Stimulated activated CD4-positive, alpha-beta T cell treated with anti-CD3 and anti-CD28 coated beads, Interleukin-12 subunit alpha, Interleukin-12 subunit beta, amount 100 ng/mL, for 48 hours (primary cell): Measurements from ENCODE around the gene HPD.

Experiments used
- DNase-seq, 3 donors: peaks; one replicate each; pipeline ENCODE4 v3.0.0-alpha.2; 2020; ENCODE audit warnings: low read depth in 2 of 3, low spot score in 1 of 3

Gene HPD

DNA sequence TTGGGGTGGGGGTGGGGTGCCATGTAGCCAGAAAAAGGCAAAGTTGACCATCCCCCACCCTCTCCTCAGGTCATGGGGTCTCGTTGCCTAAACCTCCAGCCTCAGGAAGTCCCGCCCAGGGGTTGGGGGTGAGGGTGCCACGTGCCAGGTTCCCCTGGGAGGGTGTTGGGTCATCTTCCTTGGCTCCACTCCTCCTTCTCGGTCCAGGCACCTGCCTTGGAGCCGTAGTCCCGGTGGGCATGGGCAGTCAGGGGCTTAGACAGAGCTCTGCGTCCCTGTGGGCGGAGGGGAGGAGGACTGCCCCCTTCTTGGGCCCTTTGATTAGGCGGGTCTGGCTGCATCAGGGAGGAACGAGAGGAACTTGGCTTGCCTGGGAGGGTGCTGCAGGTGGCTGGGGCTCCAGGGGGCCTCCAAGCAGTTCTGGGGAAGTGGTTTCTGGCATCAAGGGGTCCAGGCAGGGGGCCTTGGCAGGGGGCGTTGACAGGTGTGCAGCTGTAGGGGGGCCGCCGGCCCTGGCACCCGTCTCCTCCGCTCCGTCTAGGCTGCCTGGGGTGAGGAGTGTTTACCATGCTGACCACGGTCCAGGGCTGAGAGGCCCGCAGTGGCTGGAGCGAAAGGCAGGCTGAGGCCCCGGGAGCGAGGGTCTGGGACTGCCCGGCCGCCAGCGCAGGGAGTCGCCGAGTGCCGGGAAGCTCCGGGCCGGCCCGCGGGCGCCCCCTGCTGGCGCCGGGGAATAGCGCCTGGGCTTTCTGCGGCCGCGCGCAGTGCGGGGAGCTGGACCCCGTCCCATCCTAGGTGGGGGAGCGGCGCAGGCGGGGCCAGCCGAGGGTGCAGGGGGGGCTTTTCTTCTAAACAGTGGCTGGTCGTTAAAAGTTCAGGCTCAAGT lies 47.0 kb downstream of the HPD start:
- peak in 1 of 3 donors; percentile 52 for DNase-seq

DNA sequence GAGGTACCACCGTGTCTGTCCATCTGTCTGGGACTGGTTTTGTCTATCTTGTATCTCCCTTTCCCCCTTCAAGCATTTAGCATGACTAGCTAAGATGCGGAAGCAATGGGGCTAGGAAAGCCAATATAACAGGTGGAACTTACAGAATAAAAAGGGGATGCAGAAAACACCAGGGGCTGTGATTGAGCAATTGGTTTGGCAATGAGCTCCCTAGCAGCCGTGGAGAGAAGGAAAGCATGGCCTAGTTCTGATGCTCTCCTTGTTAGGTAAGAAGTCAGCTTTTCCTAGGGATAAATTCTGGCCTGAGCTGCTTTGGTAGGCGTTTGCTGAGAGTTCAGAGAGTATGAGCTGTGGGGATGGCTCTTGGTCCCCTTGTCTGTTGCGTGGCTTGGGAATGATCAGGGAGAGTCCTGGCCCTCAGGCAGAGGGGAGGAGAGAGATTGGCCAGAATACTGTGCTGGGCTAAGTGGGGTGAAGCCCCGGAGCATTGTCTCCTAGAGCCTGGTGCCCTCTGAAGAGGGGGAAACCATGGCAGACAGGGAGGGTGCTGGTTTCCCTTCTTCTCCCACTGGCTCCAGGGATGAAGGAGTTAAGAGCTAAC lies 47.7 kb downstream of the HPD start:
- DNase-seq, result no peak

DNA sequence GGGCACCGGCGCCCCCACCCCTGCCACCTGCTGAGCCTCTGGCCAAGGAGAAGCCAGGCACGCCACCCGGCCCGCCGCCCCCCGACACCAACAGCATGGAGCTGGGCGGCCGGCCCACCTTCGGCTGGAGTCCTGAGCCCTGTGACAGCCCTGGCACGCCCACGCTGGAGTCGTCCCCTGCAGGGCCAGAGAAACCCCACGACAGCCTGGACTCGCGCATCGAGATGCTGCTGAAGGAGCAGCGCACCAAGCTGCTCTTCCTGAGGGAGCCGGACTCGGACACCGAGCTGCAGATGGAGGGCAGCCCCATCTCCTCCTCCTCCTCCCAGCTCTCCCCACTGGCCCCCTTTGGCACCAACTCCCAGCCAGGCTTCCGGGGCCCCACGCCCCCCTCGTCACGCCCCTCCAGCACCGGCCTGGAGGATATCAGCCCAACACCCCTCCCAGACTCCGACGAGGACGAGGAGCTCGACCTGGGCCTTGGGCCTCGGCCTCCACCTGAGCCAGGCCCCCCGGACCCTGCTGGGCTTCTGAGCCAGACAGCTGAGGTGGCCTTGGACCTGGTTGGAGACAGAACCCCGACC lies 48.3 kb downstream of the HPD start:
- no peak for DNase-seq

DNA sequence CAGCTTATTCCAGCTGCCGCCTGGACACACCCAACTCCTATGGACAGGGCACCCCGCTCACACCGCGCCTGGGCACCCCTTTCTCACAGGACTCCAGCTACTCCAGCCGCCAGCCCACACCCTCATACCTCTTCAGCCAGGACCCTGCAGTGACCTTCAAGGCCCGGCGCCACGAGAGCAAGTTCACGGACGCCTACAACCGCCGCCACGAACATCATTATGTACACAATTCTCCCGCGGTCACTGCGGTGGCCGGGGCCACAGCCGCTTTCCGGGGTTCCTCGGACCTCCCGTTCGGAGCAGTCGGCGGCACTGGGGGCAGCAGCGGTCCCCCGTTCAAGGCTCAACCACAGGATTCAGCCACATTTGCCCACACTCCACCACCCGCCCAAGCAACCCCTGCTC lies 48.9 kb downstream of the HPD start:
- DNase-seq, result no peak

DNA sequence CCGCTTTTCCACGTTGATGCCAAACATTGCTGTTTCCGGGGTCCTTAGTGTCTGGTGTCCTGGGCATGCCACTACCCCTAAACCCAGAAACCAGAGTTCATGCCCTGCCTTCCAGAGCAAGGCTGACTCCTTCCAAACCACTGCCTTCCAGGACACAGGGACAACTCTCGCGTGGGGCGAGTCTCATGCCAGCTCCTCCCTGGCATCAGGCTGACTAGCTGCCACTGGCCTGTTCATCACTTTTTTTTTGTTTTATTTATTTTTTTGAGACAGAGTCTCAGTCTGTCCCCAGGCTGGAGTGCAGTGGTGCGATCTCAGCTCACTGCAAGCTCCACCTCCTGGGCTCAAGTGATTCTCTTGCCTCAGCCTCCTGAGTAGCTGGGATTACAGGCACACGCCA lies 50.0 kb downstream of the HPD start:
- DNase-seq, result no peak

DNA sequence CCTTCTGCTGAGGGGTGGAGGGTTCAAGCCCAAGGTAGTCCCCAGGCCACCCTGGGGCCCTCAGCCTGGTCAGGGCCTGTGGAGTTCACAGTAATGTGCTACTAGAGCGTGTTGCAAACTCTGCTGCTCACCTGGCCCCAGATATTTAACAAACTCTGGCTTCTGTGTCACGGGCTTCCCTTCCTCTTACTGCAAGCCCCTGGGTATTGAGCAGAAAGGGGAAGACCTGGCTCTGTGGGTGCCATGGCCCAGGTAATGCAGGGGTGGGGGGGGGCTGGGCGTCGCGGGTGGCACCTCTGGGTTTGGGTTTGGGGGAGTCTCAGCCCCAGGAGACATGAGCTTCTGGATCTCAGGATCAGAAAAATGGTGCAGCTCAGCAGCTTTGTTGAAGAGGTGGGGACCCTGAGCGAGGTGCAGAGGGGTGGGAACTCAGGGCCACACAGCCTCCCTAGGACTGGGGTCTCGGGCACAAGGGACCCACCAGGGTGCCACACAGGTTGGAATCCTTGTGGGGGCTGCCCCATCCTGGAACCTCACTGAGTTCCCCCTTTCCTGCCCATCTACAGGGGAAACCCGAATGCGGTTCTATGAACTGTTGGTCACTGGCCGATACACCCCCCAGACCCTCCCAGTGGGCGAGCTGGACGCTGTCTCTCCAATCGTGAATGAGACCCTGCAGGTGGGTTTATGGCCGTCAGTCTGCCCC lies 50.9 kb downstream of the HPD start:
- DNase-seq, result no peak

DNA sequence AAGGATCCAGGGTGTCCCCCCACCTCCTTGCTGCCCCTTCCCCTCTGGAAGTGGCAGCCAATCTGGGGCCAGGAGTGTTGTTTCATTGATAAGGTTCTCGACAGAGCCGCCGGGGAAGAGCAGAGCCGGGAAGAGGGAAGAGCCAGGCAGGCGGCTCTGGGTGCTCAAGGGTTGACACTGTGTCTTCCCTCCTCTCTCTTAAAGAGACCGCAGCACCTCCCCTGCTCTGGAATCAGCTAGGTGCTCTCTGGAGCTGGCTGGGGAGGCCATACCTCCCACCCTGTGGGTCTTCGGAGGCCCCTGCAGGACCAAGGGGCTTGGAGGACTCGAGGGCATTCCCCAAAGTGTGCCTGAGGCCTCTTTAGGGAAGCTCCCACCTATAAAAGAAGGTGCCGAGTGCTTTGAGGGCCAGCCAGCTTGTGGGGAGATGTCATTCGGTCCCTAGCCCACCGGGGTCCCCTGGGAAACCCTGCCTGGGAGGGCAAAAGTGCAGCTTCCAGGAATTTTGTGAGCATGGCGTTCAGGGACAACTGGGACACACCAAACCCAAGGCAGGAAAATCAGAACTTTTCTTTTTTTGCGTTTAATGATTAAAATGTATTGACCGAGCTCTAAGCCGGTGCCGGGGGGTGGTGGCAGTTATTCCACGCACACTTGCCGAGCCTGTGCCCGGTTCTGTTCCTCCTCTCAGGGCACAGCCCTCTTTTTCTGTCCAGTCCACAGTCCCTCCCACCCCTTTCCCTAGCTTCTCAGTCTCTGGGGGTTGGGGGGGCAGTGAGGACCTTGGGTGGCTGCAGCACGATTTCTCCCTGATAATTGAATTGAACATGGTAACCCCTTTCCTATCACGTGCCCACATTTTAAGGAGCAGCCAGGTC lies 51.9 kb downstream of the HPD start:
- DNase-seq, result no peak

DNA sequence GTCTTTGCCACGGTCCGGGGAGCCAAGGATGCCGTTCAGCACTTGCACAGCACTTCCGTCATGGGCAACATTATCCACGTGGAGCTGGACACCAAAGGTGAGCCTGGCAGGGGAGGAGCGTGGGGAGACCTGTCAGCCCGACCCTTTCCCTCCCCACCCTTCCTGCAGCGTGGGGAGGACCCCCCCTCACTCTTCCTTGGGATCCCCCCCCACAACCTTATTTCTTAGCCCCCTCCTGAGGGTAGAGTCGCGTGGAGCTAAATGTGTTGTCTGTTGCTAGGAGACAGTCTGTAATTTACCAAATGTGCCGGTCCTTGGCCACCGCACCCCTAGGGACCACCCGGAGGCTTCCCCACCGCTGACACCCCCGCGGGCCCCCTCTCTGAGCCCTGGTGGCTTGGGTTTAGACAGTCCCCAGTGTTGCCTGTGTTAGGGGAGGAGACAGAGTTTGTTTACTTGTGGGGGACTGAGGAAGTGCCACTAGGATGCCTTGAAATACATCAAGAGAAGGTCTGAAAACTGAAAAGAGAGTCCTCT lies 52.6 kb downstream of the HPD start:
- DNase-seq, result no peak

DNA sequence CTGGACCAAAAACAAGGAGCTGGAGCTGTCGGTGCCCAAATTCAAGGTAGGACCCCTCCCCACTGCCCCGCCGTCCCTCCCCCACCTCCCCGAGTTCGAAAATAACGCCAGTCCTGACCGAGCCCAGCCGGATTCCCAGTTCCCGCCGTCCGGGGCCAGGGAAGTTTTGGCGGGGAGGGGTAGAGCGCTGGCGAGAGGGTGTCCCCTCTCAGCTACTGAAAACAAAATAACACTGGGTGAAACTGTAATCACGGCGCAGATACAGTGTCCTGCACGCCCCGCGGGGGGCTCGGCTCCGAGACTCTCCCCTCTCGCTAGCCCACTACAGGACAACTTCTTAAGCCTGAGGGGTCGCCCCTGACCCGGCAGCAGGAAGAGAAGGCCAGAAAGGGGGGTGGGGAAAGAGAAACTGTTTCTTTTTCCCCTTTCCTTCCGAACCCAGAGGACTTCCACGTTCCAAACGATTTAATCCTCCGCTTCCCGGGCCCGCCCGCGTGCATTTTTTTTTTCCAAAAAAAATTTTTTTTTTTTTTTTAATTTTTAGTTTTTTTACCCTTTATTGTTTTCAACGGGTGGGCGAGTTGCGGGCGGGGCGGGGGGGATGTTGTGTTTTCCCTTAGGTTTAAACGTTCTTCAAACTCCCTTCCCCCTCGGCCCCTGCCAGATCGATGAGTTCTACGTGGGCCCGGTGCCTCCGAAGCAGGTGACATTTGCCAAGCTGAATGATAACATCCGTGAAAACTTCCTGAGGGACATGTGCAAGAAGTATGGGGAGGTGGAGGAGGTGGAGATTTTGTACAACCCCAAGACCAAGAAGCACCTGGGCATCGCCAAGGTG lies 53.3 kb downstream of the HPD start:
- no peak for DNase-seq

DNA sequence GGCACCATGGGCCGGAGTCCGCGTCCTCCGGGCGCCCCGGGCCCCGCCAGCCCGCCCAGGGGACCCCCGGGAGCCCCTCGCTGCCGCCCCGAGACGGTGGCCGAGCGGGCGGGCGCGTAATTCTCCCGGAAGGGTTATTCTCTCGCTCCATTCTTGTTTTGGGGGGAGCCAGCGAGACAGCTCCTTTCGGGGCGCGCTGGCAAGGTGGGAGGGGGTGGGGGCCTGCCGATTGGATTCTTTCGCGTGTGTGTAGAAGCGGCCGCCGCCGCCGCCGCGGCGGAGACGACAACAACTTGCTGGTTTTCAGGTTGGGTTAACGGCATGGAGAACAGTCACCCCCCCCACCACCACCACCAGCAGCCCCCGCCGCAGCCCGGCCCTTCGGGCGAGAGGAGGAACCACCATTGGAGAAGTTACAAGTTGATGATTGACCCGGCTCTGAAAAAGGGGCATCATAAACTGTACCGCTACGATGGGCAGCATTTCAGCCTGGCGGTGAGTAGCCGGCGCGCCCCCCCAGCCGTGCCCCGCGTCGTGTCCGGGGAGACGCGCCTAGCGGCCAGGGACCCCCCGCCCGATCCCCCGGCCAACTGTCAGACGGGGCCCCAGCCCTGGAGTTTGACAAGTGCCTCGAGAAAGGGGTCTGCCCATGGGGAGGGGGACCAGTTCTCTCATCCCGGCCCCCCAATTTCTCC lies 54.1 kb downstream of the HPD start:
- no peak for DNase-seq

DNA sequence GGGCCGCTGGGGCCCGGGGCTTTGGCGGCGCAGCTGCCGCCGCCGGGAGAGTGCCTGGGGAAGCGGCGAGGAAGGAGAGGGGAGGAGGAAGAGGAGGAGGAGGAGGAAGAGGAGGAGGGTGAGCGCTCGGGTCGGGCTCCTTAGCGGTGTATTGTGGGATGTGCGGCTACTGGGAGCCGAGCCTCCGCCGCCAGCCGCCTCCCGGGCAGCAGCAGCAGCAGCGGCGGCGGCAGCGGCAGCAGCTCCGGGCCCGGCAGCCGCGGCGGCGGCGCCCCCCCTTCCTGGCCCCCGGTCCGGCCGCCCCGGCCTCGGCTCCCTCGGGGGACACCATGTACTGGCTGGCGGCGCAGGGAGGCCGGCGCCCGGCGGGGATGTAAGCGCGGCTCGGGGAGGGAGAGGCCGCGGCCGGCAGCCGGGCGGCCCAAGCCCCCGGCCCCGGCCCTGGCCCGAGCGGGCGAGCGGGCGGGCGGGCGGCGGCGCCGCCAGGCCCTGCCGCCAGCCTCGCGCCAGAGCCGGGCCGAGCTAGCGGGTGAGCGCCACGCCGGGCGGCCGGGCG lies 54.7 kb downstream of the HPD start, which contains the start of gene SETD1B:
Gene SETD1B, plus strand, starts transcription at position 149 of the 556 bp plus-strand sequence. CDS start 729 bp downstream, outside the sequence.
- no peak for DNase-seq

DNA sequence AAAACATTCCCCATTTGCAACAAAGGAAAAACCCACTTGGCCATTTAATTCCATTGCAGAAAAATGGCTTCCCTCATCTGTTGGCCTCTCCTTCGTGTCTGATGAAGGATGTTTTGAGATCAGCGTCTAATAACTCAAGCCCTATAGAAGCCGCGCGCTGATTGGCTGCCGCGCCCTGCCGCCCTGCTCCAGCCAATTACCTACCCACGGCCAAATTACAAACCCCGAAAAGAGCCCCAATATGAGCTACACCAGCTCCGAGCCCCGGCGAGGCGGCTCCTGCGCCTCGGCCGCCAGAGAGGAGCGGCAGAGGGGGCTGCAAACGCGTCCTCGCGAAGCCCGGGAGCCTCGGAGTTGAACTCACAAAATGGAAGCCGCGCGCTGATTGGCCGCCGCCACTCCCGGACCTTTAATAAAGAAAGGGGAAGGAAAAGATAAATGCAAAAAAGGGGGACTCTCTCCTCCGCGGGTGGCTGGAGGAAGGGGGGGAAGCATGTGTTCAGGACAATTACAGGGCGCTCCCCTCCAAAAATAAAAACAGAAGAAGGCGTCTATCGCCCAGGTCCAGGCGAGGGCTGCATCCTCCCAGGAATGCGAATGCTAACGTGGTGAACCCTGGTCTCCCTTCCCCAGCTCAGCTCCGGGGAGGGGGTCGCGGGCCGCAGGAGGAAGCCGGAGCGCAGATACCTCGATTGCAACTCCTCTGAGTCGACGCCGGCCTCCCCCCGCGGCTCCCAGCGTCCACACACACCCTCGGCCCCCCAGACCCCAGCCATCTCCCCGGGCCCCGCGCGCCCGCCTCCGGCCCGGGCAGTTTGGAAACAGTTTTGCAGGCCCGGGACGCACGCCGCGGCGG lies 55.6 kb downstream of the HPD start:
- DNase-seq, result peak; percentile 82 to 86 (median 84)

DNA sequence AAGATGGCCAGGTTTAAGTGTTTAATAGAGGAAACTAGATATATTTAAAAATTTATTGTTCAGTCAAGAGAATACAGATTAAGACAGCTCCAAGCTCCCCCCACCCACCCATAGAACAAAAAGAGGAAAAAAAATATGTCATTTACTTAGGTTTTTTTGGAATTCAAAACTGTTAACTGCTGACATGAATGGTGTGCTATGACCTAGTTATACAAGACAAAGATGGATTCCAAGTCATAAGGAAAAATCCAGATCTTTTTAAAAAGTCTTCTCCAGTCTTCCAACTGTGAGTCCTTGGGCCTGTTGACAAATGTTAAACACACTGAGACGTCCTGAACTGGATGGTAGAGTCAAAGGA lies 56.2 kb downstream of the HPD start:
- DNase-seq, result no peak

DNA sequence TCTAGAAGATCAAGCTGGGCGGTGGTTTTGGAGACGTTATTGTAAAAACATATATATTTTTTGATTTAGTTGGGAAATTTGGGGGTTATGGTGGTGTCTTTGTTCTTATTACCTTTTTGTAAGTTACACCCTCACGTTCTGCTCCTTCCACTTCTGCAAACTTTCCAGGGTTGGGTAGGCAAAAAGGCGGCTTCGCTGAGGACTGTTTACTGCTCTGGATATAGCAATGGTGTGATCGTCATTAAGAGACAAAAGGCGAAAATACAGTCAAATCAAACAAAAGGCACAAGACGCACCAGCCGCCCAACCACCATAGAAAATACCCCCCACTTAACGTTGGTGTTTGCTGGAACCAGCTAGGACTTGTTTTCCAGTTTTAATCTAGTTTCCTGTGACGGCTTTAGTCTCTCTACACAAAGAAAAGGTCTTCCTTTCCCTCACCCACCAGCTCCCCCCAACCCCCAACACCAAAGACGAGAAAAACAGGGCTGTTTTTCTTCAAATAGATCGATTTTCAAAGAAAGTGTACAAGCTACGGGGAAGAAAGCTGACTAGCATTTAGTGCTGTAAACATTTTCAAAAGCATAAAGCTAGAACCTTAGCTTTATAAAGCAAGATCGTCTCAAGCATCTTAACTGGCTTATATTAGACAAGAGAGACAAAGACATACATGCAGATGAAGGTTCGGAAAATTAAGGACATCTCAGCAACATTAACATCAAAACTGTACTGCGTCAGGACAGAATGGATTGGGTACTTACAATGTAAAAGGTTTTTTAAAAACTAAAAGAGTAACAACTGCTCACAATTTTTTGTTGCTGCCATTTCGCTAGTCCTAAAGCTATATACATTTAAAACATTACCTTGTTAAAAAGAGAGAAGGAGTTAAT lies 56.8 kb downstream of the HPD start:
- DNase-seq, result no peak

DNA sequence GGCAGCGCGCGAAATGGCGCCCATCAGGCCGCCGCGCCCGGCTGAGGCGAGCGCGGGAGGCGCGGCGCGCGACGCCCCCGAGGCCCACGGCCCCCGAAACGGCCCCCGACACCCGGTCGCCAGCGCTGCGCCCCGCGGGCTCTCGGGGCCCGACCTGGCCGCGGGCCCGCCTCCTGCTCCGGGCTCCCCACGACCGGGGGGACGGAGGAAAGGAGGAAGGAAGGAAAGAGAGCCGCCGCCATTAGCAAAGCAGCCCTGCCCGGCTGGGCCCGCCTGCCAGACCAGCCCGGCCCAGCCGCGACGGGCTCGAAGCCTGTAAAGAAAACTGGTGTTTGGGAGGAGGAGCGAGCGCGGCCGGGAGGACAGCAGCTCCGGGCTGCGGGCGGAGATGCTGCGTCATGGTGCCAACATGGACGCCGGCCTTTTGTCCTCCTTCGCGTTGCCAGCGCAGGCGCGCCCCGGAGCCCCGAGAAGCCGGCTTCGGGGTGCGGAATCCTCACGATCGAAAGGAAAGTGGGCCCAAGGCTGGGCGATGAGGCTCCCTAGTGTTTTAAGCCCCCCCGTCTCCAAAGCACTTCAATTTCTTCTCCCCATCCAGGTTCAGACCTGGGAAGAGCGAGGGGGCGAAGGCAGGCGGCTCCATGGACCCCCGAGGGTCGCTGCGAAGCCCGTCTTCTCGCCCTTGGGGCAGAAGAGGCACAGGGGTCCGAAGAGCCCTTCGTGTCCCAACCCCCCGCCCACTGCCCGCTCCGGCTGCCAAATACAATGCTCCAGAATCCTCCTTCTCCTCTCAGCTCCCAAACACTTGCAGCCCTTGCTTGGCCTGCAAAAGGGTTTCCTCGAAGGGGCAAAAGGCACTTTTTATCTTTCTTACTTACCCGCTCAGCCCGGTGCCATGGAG lies 57.7 kb downstream of the HPD start:
- DNase-seq, result peak in 1 of 3 donors; percentile 52
